ENCODE results near the gene TACC2.

TACC2 gene

DNA sequence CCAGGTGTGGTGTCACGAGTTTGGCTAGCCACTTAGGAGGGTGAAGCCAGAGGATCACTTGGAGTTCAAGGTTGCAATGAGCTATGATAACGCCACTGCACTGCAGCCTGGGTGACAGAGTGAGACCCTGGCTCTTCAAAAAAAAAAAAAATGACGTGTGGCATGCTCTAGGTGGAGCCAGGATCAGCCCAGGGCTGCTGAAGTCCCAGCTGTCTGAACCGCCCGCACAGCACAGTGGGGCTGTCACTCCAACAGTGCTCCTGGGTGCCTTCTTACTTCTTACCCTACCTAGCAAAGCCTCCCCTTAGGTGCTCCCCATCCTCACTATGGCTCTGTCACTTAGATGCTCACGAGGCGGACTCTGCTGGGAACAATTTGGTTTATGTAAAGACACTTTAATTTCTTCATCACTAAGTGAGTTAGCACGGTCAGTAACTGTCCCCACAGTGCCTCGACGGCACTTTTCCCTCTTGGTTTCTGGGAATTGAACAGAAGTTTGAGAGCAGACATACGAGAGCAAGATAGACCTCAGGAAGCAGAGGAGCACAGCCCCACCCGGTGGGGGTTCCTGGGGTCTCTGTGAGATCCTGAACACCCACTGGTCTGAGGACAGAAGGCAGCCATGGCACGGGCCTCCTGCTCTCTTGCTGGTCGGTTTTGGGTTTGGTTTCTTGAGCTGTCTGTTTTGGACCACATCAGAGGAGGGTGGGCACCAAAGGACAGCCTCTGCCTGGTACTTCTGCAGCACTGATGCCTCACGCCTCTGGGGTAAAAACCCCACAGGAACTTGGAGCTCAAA lies 215.9 kb downstream of the TACC2 start:
- TF ChIP-seq, protein P1, sequence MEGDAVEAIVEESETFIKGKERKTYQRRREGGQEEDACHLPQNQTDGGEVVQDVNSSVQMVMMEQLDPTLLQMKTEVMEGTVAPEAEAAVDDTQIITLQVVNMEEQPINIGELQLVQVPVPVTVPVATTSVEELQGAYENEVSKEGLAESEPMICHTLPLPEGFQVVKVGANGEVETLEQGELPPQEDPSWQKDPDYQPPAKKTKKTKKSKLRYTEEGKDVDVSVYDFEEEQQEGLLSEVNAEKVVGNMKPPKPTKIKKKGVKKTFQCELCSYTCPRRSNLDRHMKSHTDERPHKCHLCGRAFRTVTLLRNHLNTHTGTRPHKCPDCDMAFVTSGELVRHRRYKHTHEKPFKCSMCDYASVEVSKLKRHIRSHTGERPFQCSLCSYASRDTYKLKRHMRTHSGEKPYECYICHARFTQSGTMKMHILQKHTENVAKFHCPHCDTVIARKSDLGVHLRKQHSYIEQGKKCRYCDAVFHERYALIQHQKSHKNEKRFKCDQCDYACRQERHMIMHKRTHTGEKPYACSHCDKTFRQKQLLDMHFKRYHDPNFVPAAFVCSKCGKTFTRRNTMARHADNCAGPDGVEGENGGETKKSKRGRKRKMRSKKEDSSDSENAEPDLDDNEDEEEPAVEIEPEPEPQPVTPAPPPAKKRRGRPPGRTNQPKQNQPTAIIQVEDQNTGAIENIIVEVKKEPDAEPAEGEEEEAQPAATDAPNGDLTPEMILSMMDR (IDR thresholded peaks at IDR 0.05; ENCODE audit: insufficient read depth, low read length, poor library complexity, severe bottlenecking), result no peak
- Histone ChIP-seq H3K27me3 (replicated peaks; ENCODE audit: control insufficient read depth, insufficient read depth, low read length) (no peaks in the 10 kb centered on the region; the same call in none of the 2 replicates), H3K4me3 (replicated peaks; ENCODE audit: low read depth, low read length) (no peak overlapping the region), H3K36me3 (ENCODE audit: control insufficient read depth, insufficient read depth, low read length) (no peaks in the 10 kb centered on the region)
- DNase-seq (ENCODE audit: extremely low read depth, insufficient read length), result no peak

DNA sequence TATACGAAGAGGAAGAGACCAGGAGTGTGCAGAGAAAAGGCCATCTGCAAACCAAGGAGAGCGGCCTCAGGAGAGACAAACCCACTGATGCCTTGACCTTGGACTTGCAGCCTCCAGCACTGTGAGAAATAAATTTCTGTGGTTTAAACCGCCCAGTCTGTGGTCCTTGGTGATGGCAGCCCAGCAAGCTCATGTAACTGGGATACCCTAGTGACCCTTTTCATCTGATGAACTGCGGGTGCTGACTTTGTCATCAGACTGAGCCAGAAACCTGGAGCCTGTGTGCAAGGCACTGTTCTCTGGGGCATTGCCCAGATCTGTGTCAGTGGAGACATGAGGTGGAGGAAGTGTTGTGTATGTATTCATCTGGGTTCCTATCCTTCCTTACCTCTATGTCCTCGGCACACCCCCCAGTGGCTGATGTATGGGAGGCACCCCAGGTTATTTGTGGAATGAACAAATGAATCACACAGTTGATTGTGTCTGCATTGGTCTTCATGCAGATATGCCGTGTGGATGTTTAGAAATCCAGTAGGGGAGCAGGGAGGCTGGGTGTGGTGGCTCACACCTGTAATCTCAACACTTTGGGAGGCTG lies 217.6 kb downstream of the TACC2 start:
- no peak for DNase-seq (ENCODE audit: extremely low read depth, insufficient read length)
- Histone ChIP-seq H3K27me3 (replicated peaks; ENCODE audit: control insufficient read depth, insufficient read depth, low read length) (no peaks in the 10 kb centered on the region; the same call in none of the 2 replicates), H3K36me3 (ENCODE audit: control insufficient read depth, insufficient read depth, low read length) (no peaks in the 10 kb centered on the region), H3K4me3 (replicated peaks; ENCODE audit: low read depth, low read length) (no peak overlapping the region)
- TF ChIP-seq, protein P1 (IDR thresholded peaks at IDR 0.05; ENCODE audit: insufficient read depth, low read length, poor library complexity, severe bottlenecking), result no peak

DNA sequence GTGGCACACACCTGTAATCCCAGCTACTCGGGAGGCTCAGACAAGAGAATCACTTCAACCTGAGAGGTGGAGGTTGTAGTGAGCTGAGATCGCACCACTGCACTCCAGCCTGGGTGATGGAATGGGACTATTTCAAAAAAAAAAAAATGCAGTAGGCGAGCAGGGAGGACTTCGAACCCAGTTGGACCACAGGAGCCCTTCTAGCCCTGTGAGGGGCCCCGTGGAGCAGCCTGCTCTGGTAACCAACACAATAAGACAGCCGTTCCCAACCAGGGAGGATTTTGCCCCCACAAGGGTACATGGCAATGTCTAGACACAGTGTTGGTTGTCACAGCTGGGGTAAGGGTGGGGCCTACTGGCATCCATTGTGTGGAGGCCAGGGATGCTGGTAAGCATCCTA lies 218.2 kb downstream of the TACC2 start:
- no peaks in the 10 kb centered on the region; the same call in none of the 2 replicates for H3K27me3 ChIP-seq (replicated peaks; ENCODE audit: control insufficient read depth, insufficient read depth, low read length)
- TF ChIP-seq, protein P1 (IDR thresholded peaks at IDR 0.05; ENCODE audit: insufficient read depth, low read length, poor library complexity, severe bottlenecking), result no peak
- H3K4me3 ChIP-seq (replicated peaks; ENCODE audit: low read depth, low read length), result no peak overlapping the region
- no peak for DNase-seq (ENCODE audit: extremely low read depth, insufficient read length)
- no peaks in the 10 kb centered on the region for H3K36me3 ChIP-seq (ENCODE audit: control insufficient read depth, insufficient read depth, low read length)

DNA sequence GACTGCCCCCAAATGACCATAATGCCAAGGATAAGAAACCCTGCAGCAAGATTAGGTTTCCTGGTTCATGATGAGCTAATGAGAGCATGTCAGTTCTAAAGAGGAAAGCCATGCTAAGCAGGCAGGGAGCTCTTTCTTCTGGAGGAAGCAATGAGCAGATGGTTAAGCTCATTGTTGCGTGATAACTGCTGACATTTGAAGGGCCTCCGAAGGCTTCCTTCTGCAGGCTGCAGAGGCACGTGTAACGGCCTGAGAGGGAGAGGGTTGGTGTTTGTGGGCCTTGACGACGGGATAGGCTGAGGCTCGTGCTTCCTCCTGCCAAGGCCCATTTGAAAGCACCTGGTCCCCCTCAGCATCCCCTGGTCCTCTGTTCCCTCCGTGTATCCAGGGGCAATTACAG lies 218.6 kb downstream of the TACC2 start:
- H3K27me3 ChIP-seq (replicated peaks; ENCODE audit: control insufficient read depth, insufficient read depth, low read length), result no peaks in the 10 kb centered on the region; the same call in none of the 2 replicates
- TF ChIP-seq, protein P1 (IDR thresholded peaks at IDR 0.05; ENCODE audit: insufficient read depth, low read length, poor library complexity, severe bottlenecking), result no peak
- H3K4me3 ChIP-seq (replicated peaks; ENCODE audit: low read depth, low read length), result no peak overlapping the region
- DNase-seq (ENCODE audit: extremely low read depth, insufficient read length), result no peak
- no peaks in the 10 kb centered on the region for H3K36me3 ChIP-seq (ENCODE audit: control insufficient read depth, insufficient read depth, low read length)

DNA sequence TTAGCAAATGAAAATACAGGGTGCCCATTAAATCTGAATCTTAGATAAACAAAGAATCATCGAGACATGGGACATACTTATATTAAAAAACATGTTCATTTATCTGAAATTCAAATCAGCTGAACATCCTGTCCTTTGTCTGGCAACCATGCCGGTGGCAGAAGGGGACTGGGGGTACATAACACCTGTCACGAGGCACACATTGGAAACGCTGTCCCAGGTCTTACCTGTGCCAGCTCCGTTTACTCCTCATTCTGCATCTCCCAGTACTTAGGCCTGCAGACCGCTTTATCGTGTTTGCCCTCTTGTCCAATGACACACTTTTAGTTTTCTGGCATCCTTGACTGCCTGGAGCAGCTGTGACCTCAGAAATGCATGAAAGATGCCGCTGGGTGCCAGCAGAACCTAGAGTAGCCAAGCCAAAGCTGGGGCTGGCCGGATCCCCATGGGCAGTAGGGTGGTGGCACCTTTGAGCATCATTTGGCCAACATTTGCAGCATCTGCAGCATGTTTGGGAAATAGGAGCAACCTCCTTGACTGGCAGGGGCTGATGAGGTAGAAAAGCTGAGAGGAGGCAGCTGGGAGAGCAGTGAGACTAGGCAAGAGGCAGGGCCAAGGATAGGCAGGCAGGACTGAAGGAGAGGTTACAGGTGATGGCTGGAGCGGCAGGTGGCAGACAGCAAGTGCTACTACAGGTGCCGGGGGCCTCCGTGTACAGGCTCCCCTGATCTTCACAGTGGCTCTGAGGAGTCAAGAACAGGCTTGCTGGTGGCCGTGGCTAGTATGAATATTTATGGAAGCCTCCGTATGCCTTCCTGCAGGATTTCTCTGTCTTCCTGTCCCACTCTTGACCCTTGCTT lies 219.8 kb downstream of the TACC2 start:
- no peak for DNase-seq (ENCODE audit: extremely low read depth, insufficient read length)
- no peaks in the 10 kb centered on the region; the same call in none of the 2 replicates for H3K27me3 ChIP-seq (replicated peaks; ENCODE audit: control insufficient read depth, insufficient read depth, low read length)
- no peak overlapping the region for H3K4me3 ChIP-seq (replicated peaks; ENCODE audit: low read depth, low read length)
- TF ChIP-seq, protein P1 (IDR thresholded peaks at IDR 0.05; ENCODE audit: insufficient read depth, low read length, poor library complexity, severe bottlenecking), result no peak
- H3K36me3 ChIP-seq (ENCODE audit: control insufficient read depth, insufficient read depth, low read length), result no peaks in the 10 kb centered on the region
